K562 (cell line): ENCODE results near the gene OR2V2. TPM values are rescaled to one million over a fixed set of nuclear protein-coding genes. Genes with fewer than 3 reads are reported as not detected.

ENCODE experiments used
- ARID2 ChIP-seq: fragments of 450-650 bp; IDR thresholded peaks from 2 replicates; pipeline ENCODE4 v1.6.1; 2017; ENCODE audit warnings: antibody characterized with exemption, mild to moderate bottlenecking
- BDP1 ChIP-seq: IDR thresholded peaks from 3 replicates; pipeline ENCODE4 v1.6.1; 2011; ENCODE audit not compliant: insufficient read length, insufficient read depth
- EZH2 ChIP-seq: IDR thresholded peaks from 2 replicates; pipeline ENCODE4 v1.6.1; 2012; ENCODE audit warnings: low read depth, mild to moderate bottlenecking, inconsistent platforms, low read length, borderline replicate concordance
- KLF13 ChIP-seq: fragments of 450-650 bp; IDR thresholded peaks from 2 replicates; pipeline ENCODE4 v1.6.1; 2016; ENCODE audit warnings: missing genetic modification characterization, low read depth, mild to moderate bottlenecking, missing compliant biosample characterization, moderate library complexity, borderline replicate concordance
- PTRF ChIP-seq: fragments of 450-650 bp; IDR thresholded peaks from 2 replicates; pipeline ENCODE4 v1.6.1; 2016; ENCODE audit warnings: mild to moderate bottlenecking, missing genetic modification characterization, missing compliant biosample characterization
- TAL1 ChIP-seq: fragments of 450-650 bp; IDR thresholded peaks from 2 replicates; pipeline ENCODE4 v1.6.1; 2016; ENCODE audit warnings: mild to moderate bottlenecking
- ZNF77 ChIP-seq: fragments of 250-450 bp; sonication (Bioruptor Pico); IDR thresholded peaks from 2 replicates; pipeline ENCODE4 v1.5.0; 2020
- polyA plus RNA-seq, 8 experiments: library from polyadenylated mRNA; depleted of rRNA in 4 of 8; stranded (reverse) in 5 of 8; unstranded in 3 of 8; fragments of >200 nt; fragmentation: Nextera tagmentation in 2 of 8; fragmentation: Illumina TruSeq in 1 of 8; extraction: Ambion mirVana in 2 of 8; extraction: Trizol in 1 of 8; gene quantifications; 2 replicates each; pipeline versions ENCODE4 v1.2.1 to v1.2.3, GENCODE V29; 2011 to 2014; ENCODE audit warnings: inconsistent platforms in 1 of 8, missing spikeins in 1 of 8
- total RNA-seq, 7 experiments: library from RNA; depleted of rRNA in 6 of 7; stranded (reverse); fragments of >200 nt in 6 of 7; fragmentation: Illumina TruSeq in 2 of 7; extraction: Trizol in 2 of 7; gene quantifications; 2 replicates each; pipeline versions ENCODE4 v1.2.1 to v1.2.3, GENCODE V29; 2011 to 2021; ENCODE audit warnings: low replicate concordance in 1 of 7
- TF ChIP-seq, protein P1 (sequence below): fragments of 200-600 bp; sonication (generic); IDR thresholded peaks from one replicate; pipeline ENCODE4 v1.6.1; 2012; ENCODE audit warnings: mild to moderate bottlenecking, low read depth, low read length, inconsistent platforms
- TF ChIP-seq, protein P2 (sequence below): fragments of 450-650 bp; IDR thresholded peaks from 2 replicates; pipeline ENCODE4 v1.6.1; 2016; ENCODE audit warnings: missing biosample characterization, missing genetic modification characterization
- TF ChIP-seq, protein P3 (sequence below): IDR thresholded peaks from 2 replicates; pipeline ENCODE4 v1.6.1; 2011; ENCODE audit not compliant: insufficient read length; ENCODE audit errors: extremely low read depth

The OR2V2 gene
- total and polyA plus RNA-seq, 9 of the 15 experiments (the other 6 are each of a cell fraction or from before 2014, with no cell fraction given), result 0.01 TPM; not detected in 8

DNA sequence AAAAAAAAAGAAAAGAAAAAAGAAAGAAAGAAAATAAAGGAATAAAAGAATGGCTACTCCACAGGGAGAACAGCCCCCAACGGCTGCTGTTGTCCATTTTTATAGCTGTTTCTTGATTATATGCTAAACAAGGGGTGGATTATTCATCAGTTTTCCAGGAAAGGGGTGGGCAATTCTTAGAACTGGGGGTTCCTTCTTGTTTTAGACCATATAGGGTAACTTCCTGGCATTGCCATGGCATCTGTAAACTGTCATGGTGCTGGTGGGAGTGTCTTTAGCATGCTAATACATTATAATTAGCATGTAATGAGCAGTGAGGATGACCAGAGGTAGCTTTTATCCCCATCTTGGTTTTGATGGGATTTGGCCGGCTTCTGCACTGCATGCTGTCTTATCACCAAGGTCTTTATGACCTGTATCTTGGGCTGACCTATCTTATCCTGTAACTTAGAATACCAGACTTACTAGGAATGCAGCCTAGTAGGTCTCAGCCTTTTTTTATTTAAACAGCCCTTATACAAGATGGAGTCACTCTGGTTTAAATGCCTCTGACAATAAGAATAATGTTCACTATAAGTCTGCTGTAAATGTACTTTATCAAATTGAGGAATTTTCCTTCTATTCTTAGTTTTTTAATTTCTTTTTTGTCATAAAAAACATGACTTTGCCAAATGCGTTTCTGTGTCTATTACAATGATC lies 29.0 kb downstream of the OR2V2 start (continued):
- TF ChIP-seq, protein P1, sequence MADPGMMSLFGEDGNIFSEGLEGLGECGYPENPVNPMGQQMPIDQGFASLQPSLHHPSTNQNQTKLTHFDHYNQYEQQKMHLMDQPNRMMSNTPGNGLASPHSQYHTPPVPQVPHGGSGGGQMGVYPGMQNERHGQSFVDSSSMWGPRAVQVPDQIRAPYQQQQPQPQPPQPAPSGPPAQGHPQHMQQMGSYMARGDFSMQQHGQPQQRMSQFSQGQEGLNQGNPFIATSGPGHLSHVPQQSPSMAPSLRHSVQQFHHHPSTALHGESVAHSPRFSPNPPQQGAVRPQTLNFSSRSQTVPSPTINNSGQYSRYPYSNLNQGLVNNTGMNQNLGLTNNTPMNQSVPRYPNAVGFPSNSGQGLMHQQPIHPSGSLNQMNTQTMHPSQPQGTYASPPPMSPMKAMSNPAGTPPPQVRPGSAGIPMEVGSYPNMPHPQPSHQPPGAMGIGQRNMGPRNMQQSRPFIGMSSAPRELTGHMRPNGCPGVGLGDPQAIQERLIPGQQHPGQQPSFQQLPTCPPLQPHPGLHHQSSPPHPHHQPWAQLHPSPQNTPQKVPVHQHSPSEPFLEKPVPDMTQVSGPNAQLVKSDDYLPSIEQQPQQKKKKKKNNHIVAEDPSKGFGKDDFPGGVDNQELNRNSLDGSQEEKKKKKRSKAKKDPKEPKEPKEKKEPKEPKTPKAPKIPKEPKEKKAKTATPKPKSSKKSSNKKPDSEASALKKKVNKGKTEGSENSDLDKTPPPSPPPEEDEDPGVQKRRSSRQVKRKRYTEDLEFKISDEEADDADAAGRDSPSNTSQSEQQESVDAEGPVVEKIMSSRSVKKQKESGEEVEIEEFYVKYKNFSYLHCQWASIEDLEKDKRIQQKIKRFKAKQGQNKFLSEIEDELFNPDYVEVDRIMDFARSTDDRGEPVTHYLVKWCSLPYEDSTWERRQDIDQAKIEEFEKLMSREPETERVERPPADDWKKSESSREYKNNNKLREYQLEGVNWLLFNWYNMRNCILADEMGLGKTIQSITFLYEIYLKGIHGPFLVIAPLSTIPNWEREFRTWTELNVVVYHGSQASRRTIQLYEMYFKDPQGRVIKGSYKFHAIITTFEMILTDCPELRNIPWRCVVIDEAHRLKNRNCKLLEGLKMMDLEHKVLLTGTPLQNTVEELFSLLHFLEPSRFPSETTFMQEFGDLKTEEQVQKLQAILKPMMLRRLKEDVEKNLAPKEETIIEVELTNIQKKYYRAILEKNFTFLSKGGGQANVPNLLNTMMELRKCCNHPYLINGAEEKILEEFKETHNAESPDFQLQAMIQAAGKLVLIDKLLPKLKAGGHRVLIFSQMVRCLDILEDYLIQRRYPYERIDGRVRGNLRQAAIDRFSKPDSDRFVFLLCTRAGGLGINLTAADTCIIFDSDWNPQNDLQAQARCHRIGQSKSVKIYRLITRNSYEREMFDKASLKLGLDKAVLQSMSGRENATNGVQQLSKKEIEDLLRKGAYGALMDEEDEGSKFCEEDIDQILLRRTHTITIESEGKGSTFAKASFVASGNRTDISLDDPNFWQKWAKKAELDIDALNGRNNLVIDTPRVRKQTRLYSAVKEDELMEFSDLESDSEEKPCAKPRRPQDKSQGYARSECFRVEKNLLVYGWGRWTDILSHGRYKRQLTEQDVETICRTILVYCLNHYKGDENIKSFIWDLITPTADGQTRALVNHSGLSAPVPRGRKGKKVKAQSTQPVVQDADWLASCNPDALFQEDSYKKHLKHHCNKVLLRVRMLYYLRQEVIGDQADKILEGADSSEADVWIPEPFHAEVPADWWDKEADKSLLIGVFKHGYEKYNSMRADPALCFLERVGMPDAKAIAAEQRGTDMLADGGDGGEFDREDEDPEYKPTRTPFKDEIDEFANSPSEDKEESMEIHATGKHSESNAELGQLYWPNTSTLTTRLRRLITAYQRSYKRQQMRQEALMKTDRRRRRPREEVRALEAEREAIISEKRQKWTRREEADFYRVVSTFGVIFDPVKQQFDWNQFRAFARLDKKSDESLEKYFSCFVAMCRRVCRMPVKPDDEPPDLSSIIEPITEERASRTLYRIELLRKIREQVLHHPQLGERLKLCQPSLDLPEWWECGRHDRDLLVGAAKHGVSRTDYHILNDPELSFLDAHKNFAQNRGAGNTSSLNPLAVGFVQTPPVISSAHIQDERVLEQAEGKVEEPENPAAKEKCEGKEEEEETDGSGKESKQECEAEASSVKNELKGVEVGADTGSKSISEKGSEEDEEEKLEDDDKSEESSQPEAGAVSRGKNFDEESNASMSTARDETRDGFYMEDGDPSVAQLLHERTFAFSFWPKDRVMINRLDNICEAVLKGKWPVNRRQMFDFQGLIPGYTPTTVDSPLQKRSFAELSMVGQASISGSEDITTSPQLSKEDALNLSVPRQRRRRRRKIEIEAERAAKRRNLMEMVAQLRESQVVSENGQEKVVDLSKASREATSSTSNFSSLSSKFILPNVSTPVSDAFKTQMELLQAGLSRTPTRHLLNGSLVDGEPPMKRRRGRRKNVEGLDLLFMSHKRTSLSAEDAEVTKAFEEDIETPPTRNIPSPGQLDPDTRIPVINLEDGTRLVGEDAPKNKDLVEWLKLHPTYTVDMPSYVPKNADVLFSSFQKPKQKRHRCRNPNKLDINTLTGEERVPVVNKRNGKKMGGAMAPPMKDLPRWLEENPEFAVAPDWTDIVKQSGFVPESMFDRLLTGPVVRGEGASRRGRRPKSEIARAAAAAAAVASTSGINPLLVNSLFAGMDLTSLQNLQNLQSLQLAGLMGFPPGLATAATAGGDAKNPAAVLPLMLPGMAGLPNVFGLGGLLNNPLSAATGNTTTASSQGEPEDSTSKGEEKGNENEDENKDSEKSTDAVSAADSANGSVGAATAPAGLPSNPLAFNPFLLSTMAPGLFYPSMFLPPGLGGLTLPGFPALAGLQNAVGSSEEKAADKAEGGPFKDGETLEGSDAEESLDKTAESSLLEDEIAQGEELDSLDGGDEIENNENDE, result no peak
- TF ChIP-seq, protein P2, sequence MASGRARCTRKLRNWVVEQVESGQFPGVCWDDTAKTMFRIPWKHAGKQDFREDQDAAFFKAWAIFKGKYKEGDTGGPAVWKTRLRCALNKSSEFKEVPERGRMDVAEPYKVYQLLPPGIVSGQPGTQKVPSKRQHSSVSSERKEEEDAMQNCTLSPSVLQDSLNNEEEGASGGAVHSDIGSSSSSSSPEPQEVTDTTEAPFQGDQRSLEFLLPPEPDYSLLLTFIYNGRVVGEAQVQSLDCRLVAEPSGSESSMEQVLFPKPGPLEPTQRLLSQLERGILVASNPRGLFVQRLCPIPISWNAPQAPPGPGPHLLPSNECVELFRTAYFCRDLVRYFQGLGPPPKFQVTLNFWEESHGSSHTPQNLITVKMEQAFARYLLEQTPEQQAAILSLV (tag), result 0 out of 2 replicates have a peak, but pooled peaks have one; percentile 47
- TF ChIP-seq KLF13 (0 out of 2 replicates have a peak, but pooled peaks have one; percentile 43), ARID2 (no peak), BDP1 (no peak), TAL1 (no peak), PTRF (peak; percentile 73), EZH2 (no peak), ZNF77 (no peak)
- TF ChIP-seq, protein P3, sequence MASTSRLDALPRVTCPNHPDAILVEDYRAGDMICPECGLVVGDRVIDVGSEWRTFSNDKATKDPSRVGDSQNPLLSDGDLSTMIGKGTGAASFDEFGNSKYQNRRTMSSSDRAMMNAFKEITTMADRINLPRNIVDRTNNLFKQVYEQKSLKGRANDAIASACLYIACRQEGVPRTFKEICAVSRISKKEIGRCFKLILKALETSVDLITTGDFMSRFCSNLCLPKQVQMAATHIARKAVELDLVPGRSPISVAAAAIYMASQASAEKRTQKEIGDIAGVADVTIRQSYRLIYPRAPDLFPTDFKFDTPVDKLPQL, result no peak
